Astrocyte of the spinal cord (primary cell): ENCODE measurements around the gene STK32B.

Experiments used
- DNase-seq: peaks from one replicate; pipeline ENCODE4 v3.0.0; 2011; ENCODE audit warnings: low read depth, low spot score
- H3K4me3 ChIP-seq: 2 replicates; pipeline ENCODE4 v1.5.1; 2011; ENCODE audit warnings: low read depth, mild to moderate bottlenecking, low read length, moderate library complexity
- CTCF ChIP-seq: IDR thresholded peaks from 2 replicates; pipeline ENCODE4 v1.5.1; 2012; ENCODE audit warnings: low read depth, mild to moderate bottlenecking, low read length, inconsistent platforms
- in situ Hi-C: cut with HindIII; loops from 2 replicates; pipeline ENCODE4 v1.10.0; 2017; ENCODE audit warnings: low sequenced_read_pairs

The STK32B gene

GRCh38 chr4:5118091-5118786 lies 67.0 kb downstream of the STK32B start:
- in situ Hi-C loops, result no loop called here

GRCh38 chr4:5118994-5119835 lies 67.9 kb downstream of the STK32B start:
- in situ Hi-C loops, result no loop called here
- no peak for DNase-seq
- H3K4me3 ChIP-seq, result no peak overlapping the region
- no peak for TF ChIP-seq CTCF

More at GRCh38 chr4:5118091-5118786, 67.0 kb downstream of the STK32B start:
- no peak overlapping the region for H3K4me3 ChIP-seq
- no peak for DNase-seq
- no peak for TF ChIP-seq CTCF

- in situ Hi-C loops, result no loop called here
- no peak for TF ChIP-seq CTCF
- no peak overlapping the region for H3K4me3 ChIP-seq
- no peak for DNase-seq
These were observed 68.8 kb downstream of the STK32B start for GRCh38 chr4:5120067-5120466.

GRCh38 chr4:5120468-5120867 lies 69.2 kb downstream of the STK32B start:
- no peak for TF ChIP-seq CTCF
- DNase-seq, result no peak
- H3K4me3 ChIP-seq, result no peak overlapping the region
- in situ Hi-C loops, result no loop called here

- DNase-seq, result no peak
- H3K4me3 ChIP-seq, result no peak overlapping the region
- in situ Hi-C loops, result no loop called here
- TF ChIP-seq CTCF, result no peak
These were observed 70.8 kb downstream of the STK32B start for GRCh38 chr4:5122114-5122513.

- no peak for TF ChIP-seq CTCF
- H3K4me3 ChIP-seq, result no peak overlapping the region
- in situ Hi-C loops, result no loop called here
- DNase-seq, result no peak
These were observed 73.6 kb downstream of the STK32B start for GRCh38 chr4:5124876-5125275.
